ENCODE data around the gene PFDN2. TPM values are rescaled to one million over a fixed set of nuclear protein-coding genes. Genes with fewer than 3 reads are reported as not detected.

PFDN2 gene
- total and polyA plus RNA-seq, 2 of the 8 experiments (the other 6 are each of a cell fraction or from before 2014, with no cell fraction given), result 66.2 to 71.2 TPM

GRCh38 chr1:161072751-161073449 is 44.9 kb downstream of the PFDN2 start (continued):
- TF ChIP-seq, protein P1, sequence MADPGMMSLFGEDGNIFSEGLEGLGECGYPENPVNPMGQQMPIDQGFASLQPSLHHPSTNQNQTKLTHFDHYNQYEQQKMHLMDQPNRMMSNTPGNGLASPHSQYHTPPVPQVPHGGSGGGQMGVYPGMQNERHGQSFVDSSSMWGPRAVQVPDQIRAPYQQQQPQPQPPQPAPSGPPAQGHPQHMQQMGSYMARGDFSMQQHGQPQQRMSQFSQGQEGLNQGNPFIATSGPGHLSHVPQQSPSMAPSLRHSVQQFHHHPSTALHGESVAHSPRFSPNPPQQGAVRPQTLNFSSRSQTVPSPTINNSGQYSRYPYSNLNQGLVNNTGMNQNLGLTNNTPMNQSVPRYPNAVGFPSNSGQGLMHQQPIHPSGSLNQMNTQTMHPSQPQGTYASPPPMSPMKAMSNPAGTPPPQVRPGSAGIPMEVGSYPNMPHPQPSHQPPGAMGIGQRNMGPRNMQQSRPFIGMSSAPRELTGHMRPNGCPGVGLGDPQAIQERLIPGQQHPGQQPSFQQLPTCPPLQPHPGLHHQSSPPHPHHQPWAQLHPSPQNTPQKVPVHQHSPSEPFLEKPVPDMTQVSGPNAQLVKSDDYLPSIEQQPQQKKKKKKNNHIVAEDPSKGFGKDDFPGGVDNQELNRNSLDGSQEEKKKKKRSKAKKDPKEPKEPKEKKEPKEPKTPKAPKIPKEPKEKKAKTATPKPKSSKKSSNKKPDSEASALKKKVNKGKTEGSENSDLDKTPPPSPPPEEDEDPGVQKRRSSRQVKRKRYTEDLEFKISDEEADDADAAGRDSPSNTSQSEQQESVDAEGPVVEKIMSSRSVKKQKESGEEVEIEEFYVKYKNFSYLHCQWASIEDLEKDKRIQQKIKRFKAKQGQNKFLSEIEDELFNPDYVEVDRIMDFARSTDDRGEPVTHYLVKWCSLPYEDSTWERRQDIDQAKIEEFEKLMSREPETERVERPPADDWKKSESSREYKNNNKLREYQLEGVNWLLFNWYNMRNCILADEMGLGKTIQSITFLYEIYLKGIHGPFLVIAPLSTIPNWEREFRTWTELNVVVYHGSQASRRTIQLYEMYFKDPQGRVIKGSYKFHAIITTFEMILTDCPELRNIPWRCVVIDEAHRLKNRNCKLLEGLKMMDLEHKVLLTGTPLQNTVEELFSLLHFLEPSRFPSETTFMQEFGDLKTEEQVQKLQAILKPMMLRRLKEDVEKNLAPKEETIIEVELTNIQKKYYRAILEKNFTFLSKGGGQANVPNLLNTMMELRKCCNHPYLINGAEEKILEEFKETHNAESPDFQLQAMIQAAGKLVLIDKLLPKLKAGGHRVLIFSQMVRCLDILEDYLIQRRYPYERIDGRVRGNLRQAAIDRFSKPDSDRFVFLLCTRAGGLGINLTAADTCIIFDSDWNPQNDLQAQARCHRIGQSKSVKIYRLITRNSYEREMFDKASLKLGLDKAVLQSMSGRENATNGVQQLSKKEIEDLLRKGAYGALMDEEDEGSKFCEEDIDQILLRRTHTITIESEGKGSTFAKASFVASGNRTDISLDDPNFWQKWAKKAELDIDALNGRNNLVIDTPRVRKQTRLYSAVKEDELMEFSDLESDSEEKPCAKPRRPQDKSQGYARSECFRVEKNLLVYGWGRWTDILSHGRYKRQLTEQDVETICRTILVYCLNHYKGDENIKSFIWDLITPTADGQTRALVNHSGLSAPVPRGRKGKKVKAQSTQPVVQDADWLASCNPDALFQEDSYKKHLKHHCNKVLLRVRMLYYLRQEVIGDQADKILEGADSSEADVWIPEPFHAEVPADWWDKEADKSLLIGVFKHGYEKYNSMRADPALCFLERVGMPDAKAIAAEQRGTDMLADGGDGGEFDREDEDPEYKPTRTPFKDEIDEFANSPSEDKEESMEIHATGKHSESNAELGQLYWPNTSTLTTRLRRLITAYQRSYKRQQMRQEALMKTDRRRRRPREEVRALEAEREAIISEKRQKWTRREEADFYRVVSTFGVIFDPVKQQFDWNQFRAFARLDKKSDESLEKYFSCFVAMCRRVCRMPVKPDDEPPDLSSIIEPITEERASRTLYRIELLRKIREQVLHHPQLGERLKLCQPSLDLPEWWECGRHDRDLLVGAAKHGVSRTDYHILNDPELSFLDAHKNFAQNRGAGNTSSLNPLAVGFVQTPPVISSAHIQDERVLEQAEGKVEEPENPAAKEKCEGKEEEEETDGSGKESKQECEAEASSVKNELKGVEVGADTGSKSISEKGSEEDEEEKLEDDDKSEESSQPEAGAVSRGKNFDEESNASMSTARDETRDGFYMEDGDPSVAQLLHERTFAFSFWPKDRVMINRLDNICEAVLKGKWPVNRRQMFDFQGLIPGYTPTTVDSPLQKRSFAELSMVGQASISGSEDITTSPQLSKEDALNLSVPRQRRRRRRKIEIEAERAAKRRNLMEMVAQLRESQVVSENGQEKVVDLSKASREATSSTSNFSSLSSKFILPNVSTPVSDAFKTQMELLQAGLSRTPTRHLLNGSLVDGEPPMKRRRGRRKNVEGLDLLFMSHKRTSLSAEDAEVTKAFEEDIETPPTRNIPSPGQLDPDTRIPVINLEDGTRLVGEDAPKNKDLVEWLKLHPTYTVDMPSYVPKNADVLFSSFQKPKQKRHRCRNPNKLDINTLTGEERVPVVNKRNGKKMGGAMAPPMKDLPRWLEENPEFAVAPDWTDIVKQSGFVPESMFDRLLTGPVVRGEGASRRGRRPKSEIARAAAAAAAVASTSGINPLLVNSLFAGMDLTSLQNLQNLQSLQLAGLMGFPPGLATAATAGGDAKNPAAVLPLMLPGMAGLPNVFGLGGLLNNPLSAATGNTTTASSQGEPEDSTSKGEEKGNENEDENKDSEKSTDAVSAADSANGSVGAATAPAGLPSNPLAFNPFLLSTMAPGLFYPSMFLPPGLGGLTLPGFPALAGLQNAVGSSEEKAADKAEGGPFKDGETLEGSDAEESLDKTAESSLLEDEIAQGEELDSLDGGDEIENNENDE (IDR thresholded peaks at IDR 0.05; ENCODE audit: insufficient replicate concordance, low read length), result no peak
- TF ChIP-seq TAF1 (IDR thresholded peaks at IDR 0.05; ENCODE audit: low read depth, low read length) (no peak), EZH2 (IDR thresholded peaks at IDR 0.05; ENCODE audit: low read depth, low read length, severe bottlenecking) (no peak), CHD2 (IDR thresholded peaks at IDR 0.05; ENCODE audit: low read length) (no peak), ASH2L (IDR thresholded peaks at IDR 0.05; ENCODE audit: low read length) (no peak), KDM1A (IDR thresholded peaks at IDR 0.05; ENCODE audit: borderline replicate concordance, low read length) (no peak), SAP30 (IDR thresholded peaks at IDR 0.05; ENCODE audit: insufficient read depth, insufficient replicate concordance, low read length) (no peak), HDAC6 (IDR thresholded peaks at IDR 0.05; ENCODE audit: low read depth, low read length) (no peak)
- TF ChIP-seq, protein P2, sequence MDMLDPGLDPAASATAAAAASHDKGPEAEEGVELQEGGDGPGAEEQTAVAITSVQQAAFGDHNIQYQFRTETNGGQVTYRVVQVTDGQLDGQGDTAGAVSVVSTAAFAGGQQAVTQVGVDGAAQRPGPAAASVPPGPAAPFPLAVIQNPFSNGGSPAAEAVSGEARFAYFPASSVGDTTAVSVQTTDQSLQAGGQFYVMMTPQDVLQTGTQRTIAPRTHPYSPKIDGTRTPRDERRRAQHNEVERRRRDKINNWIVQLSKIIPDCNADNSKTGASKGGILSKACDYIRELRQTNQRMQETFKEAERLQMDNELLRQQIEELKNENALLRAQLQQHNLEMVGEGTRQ (IDR thresholded peaks at IDR 0.05; ENCODE audit: low read length), result no peak

Measured in H1 (cell line).